NCI-H69 (cell line): ENCODE data around the gene WDR76.
"Not testable (repeated sequence)": the region's sequence is repeated elsewhere in the genome, so short reads cannot be mapped to it uniquely, and the experiment has no call there.

Experiments used
- DNase-seq: peaks from one replicate; lab custom pipeline; 2025; lab: John Stamatoyannopoulos, UW

The WDR76 gene

DNA sequence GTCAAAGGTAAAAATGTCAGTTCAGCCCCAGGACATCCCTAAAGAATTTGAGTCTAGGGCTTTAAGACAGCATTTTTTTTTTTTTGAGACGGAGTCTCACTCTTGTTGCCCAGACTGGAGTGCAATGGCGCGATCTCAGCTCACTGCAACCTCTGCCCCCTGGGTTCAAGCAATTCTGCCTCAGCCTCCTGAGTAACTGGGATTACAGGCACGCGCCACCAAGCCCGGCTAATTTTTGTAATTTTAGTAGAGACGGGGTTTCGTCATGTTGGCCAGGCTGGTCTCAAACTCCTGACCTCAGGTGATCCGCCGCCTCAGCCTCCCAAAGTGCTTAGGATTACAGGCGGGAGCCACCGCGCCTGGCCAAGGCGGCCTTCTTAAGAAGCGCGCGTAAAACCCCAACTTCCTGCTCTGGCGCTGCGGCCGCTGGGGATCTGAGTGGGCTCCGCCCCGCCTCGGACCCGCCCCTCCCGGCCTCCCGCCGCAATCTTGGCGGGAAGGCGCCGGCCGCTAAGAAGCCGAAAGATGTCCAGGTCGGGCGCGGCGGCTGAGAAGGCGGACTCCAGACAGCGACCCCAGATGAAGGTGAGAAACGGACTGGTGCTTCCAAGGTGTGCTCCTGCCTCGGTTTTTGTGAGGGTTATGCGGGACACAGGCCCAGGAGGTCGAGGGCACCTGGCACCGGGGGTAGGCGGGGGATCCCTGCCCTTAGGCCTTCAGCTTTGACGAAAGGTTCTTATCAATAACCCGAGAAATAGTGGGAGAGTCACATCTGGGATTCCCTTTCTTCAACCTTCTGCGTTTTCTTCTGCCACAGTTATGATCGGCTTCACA lies at the start of gene WDR76:
Gene WDR76 (plus strand): TSS at position 495 of the 834 bp plus-strand sequence. CDS start 31 bp downstream, at position 526.
- DNase-seq: peak; percentile 98

DNA sequence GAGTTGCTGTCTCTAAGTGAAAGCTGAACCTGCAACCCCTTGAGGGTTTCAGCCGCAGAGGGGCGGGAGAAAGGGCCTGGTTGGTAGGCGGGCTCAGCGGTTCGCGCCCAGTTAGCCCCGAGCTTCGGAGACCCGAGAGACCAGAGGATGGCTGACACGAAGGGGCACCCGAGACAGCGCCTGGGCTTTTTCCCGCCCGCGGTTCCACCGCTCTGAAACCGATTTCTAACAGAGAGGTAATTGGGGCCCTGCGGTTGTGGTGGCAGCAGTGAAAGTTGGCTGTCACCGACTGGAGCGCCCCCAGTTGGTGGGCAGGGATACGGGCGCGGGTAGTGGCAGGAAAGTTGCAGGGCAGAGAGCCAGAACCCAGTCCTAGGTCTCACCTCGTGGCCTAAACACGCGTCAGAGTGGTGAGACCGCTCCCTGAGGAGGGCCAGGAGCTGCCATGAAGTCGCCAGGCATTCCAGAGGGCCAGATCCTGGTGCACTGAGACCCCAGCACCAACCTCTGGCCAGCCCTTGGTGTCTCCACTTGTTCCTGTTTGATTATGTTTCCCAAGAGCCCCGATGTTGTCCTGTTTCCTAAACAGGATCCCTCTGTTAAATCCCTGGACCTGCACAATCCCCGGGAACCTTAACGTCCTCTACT lies 49.4 kb upstream of the WDR76 start:
- peak; percentile 95 for DNase-seq

DNA sequence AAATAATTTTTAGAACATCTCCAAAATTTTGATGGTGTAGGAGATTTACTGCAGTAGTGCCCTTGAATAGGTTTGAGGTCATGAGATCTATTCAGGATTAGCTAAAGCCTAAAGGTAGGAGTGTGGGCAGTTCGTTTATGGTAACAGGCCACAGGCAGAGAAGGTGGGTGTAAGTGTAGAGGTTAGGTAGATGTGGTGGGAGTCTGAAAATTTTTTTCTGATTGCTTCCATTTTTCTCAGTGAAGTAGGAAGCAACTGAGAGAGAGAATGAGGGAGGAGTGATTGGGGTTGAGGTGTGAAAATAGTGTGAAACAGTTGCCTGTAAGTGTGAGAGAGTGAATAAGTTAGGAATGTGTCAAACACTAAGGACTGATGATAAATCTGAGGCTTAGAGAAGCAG lies 47.8 kb upstream of the WDR76 start:
- no peak for DNase-seq

DNA sequence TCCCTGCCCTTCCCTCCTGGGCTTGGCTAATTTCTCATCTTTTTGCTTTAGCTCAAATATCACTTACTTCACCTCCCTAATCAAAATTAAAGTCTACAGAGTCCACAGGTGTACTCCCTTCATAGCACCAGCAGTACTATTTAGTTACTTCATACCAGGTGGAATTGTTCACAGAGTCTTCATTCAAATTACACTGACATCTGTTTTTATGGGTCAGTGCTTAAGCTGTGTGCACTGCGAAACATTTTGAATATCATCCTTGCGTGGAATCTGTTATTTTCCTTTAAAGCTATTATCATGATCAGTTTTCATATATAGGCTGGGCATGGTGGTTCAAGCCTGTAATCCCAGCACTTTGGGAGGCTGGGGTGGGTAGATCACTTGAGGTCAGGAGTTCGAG lies 37.4 kb upstream of the WDR76 start:
- peak; percentile 57 for DNase-seq

DNA sequence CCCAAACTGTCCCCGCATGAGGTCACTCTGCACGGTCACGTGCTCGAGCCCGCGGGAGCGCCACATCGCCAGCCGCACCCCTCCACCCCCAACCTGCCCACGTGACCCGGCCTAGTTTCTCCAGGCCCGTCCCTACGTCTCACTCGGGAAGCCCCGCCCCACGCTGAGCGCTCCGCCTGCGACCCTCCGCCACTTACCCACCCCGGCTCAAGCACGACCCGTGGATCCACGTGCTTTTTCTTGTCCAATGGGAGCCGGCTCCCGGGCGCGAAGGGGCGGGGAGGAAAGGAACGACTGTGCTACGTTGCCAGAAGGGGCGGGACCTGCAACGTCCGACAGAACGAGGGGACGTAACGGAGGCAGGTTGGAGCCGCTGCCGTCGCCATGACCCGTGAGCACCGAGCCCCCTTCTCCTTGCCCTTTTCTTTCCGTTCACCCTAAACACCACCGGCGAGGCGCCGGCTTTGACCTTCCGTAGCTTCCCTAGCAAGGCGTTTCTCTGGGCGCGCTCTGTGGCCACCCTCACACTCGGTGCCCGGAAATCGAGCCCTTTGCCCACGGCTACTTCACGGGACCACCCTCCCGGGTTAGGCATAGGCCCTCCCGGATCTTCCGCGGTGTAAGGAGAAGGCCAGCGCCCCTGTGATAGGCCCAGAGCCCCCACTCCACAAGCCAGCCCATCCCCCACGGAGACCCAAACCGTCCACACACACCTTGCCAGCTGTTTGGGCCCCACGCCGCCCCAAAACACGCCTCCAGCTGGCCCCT lies 34.6 kb upstream of the WDR76 start, which contains the start of gene SERF2:
Gene SERF2 (plus strand): TSS at position 328 of the 768 bp plus-strand sequence. CDS start 57 bp downstream, at position 385.
- DNase-seq: peak; percentile 100

DNA sequence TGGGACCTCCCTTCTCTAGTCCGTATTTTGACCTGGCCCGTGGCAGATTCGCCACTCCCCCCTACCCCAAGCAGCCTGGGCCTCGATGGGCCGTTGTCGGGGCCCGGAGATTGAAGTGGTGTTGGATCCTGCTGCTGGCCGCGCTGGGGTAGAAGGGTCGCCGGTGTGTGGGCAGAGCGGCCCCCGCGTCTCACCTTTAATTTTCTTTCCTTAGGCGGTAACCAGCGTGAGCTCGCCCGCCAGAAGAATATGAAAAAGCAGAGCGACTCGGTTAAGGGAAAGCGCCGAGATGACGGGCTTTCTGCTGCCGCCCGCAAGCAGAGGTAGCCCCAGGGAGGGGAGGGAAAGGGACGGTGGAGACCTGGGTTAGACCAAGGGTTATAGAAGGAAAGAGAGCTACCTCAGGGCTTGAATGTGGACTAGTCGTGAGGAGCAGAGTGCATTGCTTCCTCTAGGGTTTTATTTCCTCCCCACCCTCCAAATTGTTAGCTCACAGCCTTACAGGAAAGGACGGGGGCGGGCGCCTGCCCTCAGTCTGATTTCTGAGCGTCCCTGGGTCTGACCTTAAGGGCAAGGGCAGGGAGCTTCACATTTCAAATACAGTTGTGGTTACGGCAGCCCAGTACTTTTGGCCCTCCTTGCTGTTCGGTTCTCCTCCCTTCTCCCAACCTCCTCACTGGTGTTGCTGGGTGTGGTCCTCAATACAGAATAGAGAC lies 33.9 kb upstream of the WDR76 start:
- peak; percentile 54 for DNase-seq

DNA sequence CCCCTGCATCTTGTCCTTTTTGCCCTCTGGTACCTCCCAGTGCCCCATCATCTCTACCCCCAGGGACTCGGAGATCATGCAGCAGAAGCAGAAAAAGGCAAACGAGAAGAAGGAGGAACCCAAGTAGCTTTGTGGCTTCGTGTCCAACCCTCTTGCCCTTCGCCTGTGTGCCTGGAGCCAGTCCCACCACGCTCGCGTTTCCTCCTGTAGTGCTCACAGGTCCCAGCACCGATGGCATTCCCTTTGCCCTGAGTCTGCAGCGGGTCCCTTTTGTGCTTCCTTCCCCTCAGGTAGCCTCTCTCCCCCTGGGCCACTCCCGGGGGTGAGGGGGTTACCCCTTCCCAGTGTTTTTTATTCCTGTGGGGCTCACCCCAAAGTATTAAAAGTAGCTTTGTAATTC lies 33.2 kb upstream of the WDR76 start:
- DNase-seq: no peak

DNA sequence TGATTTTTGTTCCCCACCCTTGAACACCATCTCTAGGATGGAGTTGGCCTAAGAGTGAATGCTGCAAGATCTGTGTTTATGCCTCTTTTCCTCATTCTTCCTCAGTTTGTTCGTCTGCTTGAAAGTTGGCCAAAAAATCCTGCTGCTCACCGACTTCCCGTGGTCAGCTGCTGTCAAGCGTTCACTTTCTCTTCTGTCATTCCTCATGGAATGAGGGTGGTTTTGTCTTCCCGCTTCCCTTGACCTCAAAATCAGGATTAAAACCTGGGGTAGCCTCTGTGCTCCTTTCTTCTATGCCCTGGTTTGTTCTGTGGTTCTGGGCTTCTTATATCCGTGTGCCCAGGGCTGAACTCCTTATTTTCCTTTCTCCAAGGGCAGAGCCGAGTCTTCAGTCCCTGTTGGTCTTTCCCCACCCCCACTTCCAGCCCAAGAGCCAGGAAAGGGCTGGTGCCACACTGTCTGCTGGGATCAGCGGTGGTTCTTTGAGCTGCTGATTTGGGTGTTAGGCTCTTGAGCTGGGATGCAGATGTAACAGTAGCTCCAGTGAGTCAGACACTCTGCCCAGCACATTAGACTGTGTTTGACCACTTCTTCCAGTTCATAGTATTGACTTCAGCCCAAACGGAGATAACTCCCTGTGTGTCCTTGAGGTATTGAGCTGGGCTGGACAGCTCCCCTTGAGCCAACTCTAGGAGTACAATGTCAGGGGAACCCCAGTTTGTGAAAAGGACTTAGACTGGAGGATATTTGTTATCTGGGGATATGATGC lies 32.3 kb upstream of the WDR76 start:
- no peak for DNase-seq

DNA sequence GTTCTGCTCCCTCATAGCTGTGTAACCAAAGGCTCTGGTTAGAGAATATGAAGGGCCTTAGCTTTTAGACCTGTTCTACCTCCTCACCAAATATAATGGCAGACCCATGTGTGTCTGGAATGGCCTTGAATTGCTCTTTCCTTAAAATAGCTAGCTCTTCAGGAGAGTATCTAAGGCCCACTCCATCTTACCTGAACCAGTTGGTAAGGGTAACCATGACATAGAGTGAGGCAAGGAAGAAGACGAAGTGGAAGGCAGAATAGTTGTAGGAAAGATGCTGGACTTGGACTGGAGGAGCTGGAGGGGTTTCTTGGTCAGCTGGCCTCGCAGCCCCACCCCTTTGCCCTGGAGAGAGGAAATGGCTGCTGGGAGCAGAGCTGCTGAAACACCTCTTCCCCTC lies 31.6 kb upstream of the WDR76 start:
- no peak for DNase-seq

DNA sequence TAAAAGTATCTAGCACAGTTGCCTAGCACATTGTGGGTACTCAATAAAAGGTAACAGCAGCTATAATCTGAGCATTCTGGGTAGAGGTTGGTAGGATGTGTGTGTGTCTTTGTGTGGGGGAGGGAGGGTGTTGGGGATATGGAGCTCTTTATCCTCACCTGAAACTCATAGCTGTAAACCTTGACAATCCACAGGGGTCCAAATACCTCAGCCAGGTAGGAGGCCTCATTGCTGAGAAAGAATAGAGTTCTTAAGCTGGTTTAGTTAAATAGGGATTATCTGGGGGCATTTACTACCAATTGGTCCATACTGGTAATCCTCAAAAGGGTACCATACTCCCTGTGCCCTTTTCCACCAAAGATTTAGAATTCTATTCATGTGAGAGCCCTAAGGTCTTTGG lies 30.8 kb upstream of the WDR76 start:
- peak; percentile 21 for DNase-seq

DNA sequence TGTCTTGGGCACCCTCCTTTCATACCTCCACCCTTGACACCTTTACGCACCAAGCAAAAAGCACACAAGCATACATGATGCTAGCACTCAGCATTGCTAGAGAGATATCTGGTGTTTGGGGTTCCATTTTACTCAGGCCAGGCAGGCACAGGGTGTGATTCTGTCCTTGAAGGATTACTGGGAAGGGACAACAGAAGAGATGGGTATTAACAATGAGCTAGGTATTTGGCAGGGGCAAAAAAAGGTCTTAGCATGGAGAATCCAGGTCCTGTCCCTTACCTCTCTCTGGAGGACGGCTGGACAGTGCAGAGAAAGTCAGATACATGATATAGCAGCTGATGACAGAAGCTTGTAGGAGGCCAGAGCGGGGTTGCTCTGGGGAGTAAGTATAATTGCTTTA lies 30.2 kb upstream of the WDR76 start:
- DNase-seq: peak; percentile 25

DNA sequence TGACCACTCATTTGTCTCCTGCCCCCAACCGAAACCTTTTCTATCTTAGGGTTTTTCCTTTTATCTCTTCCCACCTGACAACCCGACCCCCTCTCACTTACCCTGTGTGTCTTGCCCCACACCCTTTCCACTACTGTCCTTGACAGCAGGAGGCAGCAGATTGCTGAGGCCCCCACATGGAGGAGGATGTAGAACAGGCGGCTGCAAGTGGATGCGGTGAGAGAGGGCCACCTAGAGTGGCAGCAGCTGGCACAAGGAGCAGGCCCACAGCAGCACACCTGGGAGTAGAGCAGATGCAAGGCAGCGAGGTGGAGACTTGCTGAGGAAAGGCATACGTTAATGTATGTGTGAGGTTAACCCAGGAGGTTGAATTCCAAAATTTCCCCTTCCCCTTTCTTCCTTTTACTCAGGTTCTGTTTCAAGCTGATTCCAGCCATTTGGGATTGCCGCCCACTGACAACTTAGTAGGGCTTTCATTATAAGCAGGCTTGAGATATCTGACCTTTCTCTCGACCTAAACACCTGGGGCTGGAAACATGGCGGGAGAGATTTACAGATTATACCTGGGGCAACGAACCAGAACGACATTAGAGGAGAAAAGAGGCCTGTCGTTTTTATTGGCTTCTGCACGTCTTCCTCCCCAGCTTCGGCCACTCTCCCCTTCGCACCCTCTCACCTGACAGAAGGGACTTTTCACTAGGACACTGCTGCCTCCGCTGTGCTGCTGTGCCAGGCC lies 27.4 kb upstream of the WDR76 start:
- DNase-seq: peak; percentile 97

DNA sequence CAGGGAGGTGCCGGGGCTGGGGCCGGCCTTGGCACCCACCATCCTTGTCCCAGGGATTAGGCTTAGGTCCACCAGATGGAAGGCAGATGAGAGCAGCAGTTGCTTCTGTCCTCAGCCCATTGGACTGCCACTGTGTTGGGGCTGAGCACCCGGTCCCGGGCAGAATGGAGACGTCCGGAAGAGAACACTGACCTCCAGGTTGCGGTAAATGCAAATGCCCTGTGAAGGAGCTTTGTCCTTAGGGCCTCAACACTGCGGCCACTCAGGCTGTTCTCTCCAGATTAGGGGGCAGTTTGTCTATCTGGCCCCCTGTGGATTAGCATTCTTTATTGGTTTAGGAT lies 26.9 kb upstream of the WDR76 start, which contains the start of gene SERINC4:
Gene SERINC4 (minus strand): TSS at position 276 of the 341 bp plus-strand sequence. CDS start 234 bp downstream, at position 42.
- DNase-seq: peak; percentile 65

DNA sequence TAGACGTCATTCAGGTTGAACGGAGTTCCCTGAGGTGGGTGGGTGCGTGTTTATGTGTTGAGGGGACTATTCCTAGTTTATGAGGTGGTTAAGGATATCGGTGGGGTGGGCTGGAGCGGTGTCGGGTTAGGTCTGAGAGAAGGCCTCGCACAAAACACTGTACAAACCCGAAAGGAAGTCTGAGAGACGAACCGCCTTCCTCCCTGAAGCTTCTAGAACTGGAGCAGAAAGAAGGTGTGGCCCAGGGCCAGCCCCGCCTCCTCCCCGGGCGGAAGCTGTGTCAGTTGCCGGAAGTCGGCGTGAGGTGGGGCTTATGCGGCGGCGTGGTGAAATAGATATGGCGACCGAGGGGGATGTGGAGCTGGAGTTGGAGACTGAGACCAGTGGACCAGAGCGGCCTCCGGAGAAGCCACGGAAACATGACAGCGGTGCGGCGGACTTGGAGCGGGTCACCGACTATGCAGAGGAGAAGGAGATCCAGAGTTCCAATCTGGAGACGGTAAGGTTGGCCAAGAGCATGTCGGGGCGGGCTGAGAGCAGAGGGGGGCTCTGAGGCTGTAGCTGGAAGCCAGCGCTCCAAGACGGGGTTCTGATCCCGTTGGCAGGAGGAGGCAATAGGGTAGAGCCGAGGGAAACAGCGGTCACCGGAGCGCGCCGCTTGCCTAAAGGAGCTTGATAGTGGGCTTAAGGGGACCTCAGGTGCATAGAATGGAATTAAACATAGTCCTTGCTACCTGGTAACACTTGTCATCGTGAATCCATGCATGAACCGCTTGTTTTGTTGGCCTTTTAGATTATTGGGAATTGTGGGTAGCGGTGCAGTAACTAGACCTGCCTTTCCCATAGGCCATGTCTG lies 26.3 kb upstream of the WDR76 start, which contains the start of gene HYPK:
Gene HYPK (plus strand): TSS at position 314 of the 856 bp plus-strand sequence. CDS start 24 bp downstream, at position 338.
- DNase-seq: peak; percentile 93

DNA sequence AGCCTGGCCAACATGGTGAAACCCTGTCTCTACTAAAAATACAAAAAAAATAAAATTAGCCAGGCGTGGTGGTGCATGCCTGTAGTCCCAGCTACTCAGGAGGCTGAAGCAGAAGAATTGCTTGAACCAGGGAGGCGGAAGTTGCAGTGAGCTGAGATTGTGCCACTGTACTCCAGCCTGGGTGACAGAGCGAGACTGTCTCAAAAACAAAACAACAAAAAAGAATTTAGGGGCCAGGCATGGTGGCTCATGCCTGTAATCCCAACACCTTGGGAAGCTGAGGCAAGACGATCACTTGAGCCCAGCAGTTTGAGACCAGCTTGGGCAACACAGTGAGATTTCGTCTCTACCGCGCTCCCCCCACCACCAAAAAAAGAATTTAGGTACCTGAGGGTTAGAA lies 24.1 kb upstream of the WDR76 start:
- not testable (repeated sequence) for DNase-seq

DNA sequence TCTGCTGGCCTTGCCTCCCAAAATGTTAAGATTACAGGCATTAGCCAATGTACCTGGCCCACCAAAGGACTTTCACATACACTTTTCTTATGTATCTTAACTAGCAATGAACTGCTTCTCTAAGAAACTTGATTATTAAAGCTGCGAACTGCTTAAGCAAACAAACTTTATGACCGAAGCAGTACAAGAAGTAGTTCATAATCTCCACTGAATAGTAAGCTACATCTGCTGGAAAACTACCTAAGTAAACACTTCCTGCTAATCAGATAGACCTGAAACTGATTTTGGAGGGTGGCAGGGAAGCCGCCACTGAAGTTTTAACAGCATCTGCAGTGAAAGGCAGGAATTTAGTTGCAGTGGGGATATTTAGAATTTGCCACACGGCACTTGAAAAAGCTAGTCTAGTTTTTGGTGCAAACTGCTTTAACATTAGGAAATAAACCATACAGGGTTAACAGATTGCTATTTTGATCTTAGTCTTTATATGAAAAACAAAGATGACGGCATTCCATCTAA lies 18.3 kb upstream of the WDR76 start:
- no peak for DNase-seq

DNA sequence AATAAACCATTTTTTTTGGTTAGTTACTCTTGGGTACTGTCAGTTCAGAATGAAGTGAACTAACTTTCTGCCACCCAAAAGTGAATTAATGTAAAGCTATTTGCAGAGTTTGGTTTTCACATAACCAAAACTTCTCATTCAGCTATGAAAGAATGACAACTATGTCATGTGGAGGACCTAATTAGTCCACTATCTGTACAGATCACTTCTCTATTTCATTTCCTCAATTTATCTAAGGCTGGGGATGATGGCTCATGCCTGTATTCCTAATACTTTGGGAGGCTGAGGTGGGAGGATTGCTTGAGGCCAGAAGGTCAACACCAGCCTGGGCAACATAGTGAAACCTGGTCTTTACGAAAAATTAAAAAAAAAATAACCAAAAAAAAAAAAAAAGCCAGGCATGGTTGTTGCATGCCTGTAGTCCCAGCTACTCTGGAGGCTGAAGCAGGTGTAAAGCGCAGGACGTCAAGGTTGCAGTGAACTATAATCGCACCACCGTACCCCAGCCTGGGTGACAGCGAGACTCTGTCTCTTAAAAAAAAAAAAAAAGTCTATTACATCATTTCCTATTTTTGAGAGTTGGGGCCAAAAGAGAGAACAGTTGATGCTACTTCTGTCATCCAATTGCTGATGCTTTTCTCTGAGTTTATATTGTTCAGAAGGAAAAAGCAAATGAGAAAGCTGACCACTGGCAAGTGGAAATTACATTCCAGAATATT lies 17.7 kb upstream of the WDR76 start:
- DNase-seq: no peak

DNA sequence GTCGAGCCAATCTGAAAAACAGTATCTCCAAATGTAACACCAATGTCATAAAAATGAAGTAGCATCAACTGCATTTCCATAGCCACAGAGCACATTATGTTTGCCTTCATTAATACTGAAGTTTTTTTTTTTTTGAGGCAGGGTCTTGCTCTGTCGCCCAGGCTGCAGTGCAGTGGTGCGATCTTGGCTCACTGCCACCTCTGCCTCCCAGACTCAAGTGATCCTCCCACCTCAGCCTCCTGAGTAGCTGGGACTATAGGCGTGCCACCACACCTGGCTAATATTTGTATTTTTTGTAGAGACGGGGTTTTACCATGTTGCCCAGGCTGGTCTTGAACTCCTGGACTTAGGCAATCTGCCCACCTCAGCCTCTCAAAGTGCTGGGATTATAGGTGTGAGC lies 11.7 kb upstream of the WDR76 start:
- DNase-seq: not testable (repeated sequence)
